ENCODE measurements around the gene MAP4. TPM values are rescaled to one million over a fixed set of nuclear protein-coding genes. Genes with fewer than 3 reads are reported as not detected.
A peak's percentile ranks its signal among the peaks of the same experiment; 100 is the strongest.

MAP4 gene
- total and polyA plus RNA-seq, 2 of the 13 experiments (the other 11 are each of a cell fraction or from before 2014, with no cell fraction given): 33.1 to 38.7 TPM

- TF ChIP-seq ZUFSP (CRISPR knock-in tag; IDR thresholded peaks at IDR 0.05; ENCODE audit: borderline replicate concordance) (no peak), GTF3A (CRISPR knock-in tag; conservative IDR thresholded peaks at IDR 0.05) (no peak), PRPF4 (IDR thresholded peaks at IDR 0.05; ENCODE audit: low read depth, low read length, poor library complexity, severe bottlenecking) (no peak), MATR3 (CRISPR knock-in tag; IDR thresholded peaks at IDR 0.05) (no peak), CTCF (CRISPR knock-in tag; IDR thresholded peaks at IDR 0.05) (no peak), ATM (IDR thresholded peaks at IDR 0.05; ENCODE audit: borderline replicate concordance) (no peak), ZNF550 (CRISPR knock-in tag; IDR thresholded peaks at IDR 0.05; ENCODE audit: borderline replicate concordance) (no peak), ZNF883 (CRISPR knock-in tag; IDR thresholded peaks at IDR 0.05; ENCODE audit: not compliant biosample characterization) (peak; percentile 48), SNRNP70 (IDR thresholded peaks at IDR 0.05; ENCODE audit: low read depth, low read length) (no peak), ZNF749 (CRISPR knock-in tag; IDR thresholded peaks at IDR 0.05; ENCODE audit: borderline replicate concordance) (no peak), SRF (IDR thresholded peaks at IDR 0.05; ENCODE audit: low read depth, low read length) (no peak), KDM6A (CRISPR knock-in tag; IDR thresholded peaks at IDR 0.05; ENCODE audit: low read depth) (no peak), CEBPG (CRISPR knock-in tag; IDR thresholded peaks at IDR 0.05) (no peak), ERF (CRISPR knock-in tag; IDR thresholded peaks at IDR 0.05) (peak; percentile 74), RFX5 (IDR thresholded peaks at IDR 0.05; ENCODE audit: low read depth, low read length) (no peak), NFE2L1 (CRISPR knock-in tag; IDR thresholded peaks at IDR 0.05; ENCODE audit: borderline replicate concordance) (no peak), IKZF5 (CRISPR knock-in tag; IDR thresholded peaks at IDR 0.05) (no peak; the same call in 1 of the 2 replicates), ZNF274 (CRISPR knock-in tag; IDR thresholded peaks at IDR 0.05) (no peak), ZBTB43 (CRISPR knock-in tag; conservative IDR thresholded peaks at IDR 0.05) (peak; percentile 27), DMTF1 (CRISPR knock-in tag; IDR thresholded peaks at IDR 0.05) (no peak), CREM (IDR thresholded peaks at IDR 0.05) (no peak), CREM (CRISPR knock-in tag; IDR thresholded peaks at IDR 0.05) (no peak)
Measured at GRCh38 chr3:47802734-47803479, 213.3 kb downstream of the MAP4 start, which contains the start of gene DHX30 (continued).
